Keratinocyte (primary cell): Measurements from ENCODE around the gene ANKFN1.

Experiments used
- EZH2 ChIP-seq: IDR thresholded peaks from one replicate; pipeline ENCODE4 v1.6.1; 2012; ENCODE audit warnings: inconsistent platforms, mild to moderate bottlenecking, low read length, moderate library complexity
- TF ChIP-seq, protein P1 (sequence below), 3 experiments: IDR thresholded peaks in 1 of 3; conservative IDR thresholded peaks in 1 of 3; optimal IDR thresholded peaks in 1 of 3; 2 replicates in 2 of 3; 3 replicates in 1 of 3; pipeline versions ENCODE3 to v1.5.1; 2011; ENCODE audit warnings: low read length in 3 of 3, mild to moderate bottlenecking in 3 of 3, moderate library complexity in 2 of 3, control low read depth in 1 of 3, inconsistent platforms in 1 of 3; ENCODE audit not compliant: insufficient read depth in 2 of 3; ENCODE audit errors: extremely low read depth in 1 of 3

DNA sequence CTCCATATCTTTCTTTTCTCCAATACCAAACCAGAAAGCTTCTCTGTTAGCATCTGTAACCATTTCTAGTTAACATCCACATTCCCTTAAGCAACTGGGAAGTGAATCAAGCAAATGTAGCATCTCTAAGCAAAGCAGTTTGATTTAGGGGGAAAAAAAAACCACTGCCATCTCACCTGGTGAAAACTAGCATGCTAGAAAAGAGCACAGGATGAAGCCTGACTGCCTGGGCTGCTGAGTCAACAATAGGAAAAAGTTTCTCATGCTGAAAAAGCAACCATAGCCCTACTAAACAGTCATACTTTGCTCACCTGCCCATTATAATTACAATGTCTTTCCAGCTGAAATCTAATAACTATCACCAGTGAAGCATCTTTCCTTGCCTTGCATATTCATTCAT, 139.3 kb downstream of the ANKFN1 start:
- no peak for TF ChIP-seq EZH2
- TF ChIP-seq, protein P1, sequence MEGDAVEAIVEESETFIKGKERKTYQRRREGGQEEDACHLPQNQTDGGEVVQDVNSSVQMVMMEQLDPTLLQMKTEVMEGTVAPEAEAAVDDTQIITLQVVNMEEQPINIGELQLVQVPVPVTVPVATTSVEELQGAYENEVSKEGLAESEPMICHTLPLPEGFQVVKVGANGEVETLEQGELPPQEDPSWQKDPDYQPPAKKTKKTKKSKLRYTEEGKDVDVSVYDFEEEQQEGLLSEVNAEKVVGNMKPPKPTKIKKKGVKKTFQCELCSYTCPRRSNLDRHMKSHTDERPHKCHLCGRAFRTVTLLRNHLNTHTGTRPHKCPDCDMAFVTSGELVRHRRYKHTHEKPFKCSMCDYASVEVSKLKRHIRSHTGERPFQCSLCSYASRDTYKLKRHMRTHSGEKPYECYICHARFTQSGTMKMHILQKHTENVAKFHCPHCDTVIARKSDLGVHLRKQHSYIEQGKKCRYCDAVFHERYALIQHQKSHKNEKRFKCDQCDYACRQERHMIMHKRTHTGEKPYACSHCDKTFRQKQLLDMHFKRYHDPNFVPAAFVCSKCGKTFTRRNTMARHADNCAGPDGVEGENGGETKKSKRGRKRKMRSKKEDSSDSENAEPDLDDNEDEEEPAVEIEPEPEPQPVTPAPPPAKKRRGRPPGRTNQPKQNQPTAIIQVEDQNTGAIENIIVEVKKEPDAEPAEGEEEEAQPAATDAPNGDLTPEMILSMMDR (optimal IDR thresholded peaks at IDR 0.05 in 1 of 3, IDR thresholded peaks at IDR 0.05 in 1 of 3, conservative IDR thresholded peaks at IDR 0.05 in 1 of 3; ENCODE audit: extremely low read depth in 1 of 3, insufficient read depth in 2 of 3, low read length in 3 of 3), result no peak
